SK-N-SH treated with all-trans-retinoic acid at 6 μM for 48 hours (cell line): ENCODE measurements around the gene ZBTB8B.

Source experiments
- ATAC-seq: fragments of 200-7000 bp; cut with Tn5 transposase; 3 replicates; pipeline ENCODE4 v1.9.1; 2020; ENCODE audit warnings: mild to moderate bottlenecking, moderate library complexity
- ARNTL ChIP-seq: fragments of 450-650 bp; formaldehyde crosslinking; IDR thresholded peaks from 2 replicates; pipeline ENCODE4 v1.5.0; 2020; ENCODE audit warnings: low read depth, mild to moderate bottlenecking, moderate library complexity, borderline replicate concordance
- BACH2 ChIP-seq: fragments of 250-450 bp; sonication (Bioruptor Pico); IDR thresholded peaks from 2 replicates; pipeline ENCODE4 v1.9.0; 2021; ENCODE audit warnings: mild to moderate bottlenecking, borderline replicate concordance
- CSDC2 ChIP-seq: fragments of 250-450 bp; sonication (Bioruptor Pico); IDR thresholded peaks from 2 replicates; pipeline ENCODE4 v1.5.0; 2020; ENCODE audit warnings: mild to moderate bottlenecking, moderate library complexity
- ESRRG ChIP-seq: fragments of 250-450 bp; sonication (Bioruptor Pico); IDR thresholded peaks from 2 replicates; pipeline ENCODE4 v1.6.1; 2021; ENCODE audit warnings: mild to moderate bottlenecking
- GLIS3 ChIP-seq: fragments of 250-450 bp; sonication (Bioruptor Pico); IDR thresholded peaks from 2 replicates; pipeline ENCODE4 v1.5.0; 2020; ENCODE audit warnings: mild to moderate bottlenecking, moderate library complexity
- OSR1 ChIP-seq: fragments of 250-450 bp; sonication (Bioruptor Pico); IDR thresholded peaks from 2 replicates; pipeline ENCODE4 v1.8.0; 2022; ENCODE audit warnings: moderate library complexity, mild to moderate bottlenecking, inconsistent platforms
- PPARA ChIP-seq: fragments of 250-450 bp; sonication (Bioruptor Pico); IDR thresholded peaks from 2 replicates; pipeline ENCODE4 v1.5.0; 2020; ENCODE audit warnings: mild to moderate bottlenecking, borderline replicate concordance
- RARB ChIP-seq: fragments of 250-450 bp; sonication (Bioruptor Pico); IDR thresholded peaks from 2 replicates; pipeline ENCODE4 v1.8.0; 2021; ENCODE audit warnings: mild to moderate bottlenecking, moderate library complexity
- SNAI2 ChIP-seq: fragments of 250-450 bp; sonication (Bioruptor Pico); IDR thresholded peaks from 2 replicates; pipeline ENCODE4 v1.5.0; 2020; ENCODE audit warnings: mild to moderate bottlenecking, moderate library complexity
- TCF4 ChIP-seq: fragments of 250-450 bp; sonication (Bioruptor Pico); IDR thresholded peaks from 2 replicates; pipeline ENCODE4 v1.8.0; 2021; ENCODE audit warnings: mild to moderate bottlenecking, moderate library complexity, borderline replicate concordance
- TOX ChIP-seq: fragments of 250-450 bp; sonication (Bioruptor Pico); IDR thresholded peaks from 2 replicates; pipeline ENCODE4 v1.8.0; 2021; ENCODE audit warnings: mild to moderate bottlenecking, moderate library complexity, borderline replicate concordance
- ZFP3 ChIP-seq: fragments of 250-450 bp; sonication (Bioruptor Pico); IDR thresholded peaks from 2 replicates; pipeline ENCODE4 v1.5.0; 2020; ENCODE audit warnings: mild to moderate bottlenecking, moderate library complexity
- ZFP30 ChIP-seq: fragments of 450-650 bp; formaldehyde crosslinking; IDR thresholded peaks from 2 replicates; pipeline ENCODE4 v1.5.0; 2022; ENCODE audit warnings: mild to moderate bottlenecking, moderate library complexity
- ZNF565 ChIP-seq: fragments of 450-650 bp; formaldehyde crosslinking; conservative IDR thresholded peaks from 2 replicates; pipeline ENCODE4 v1.5.0; 2020; ENCODE audit warnings: low read depth, mild to moderate bottlenecking, moderate library complexity
- ZNF70 ChIP-seq: fragments of 450-650 bp; formaldehyde crosslinking; IDR thresholded peaks from 2 replicates; pipeline ENCODE4 v1.5.0; 2020; ENCODE audit warnings: mild to moderate bottlenecking, moderate library complexity
- ZNF8 ChIP-seq: fragments of 450-650 bp; formaldehyde crosslinking; IDR thresholded peaks from 2 replicates; pipeline ENCODE4 v1.5.0; 2020; ENCODE audit warnings: mild to moderate bottlenecking, moderate library complexity
- TF ChIP-seq, protein P1 (sequence below): fragments of 250-450 bp; sonication (Bioruptor Pico); IDR thresholded peaks from 2 replicates; pipeline ENCODE4 v1.5.0; 2020; ENCODE audit warnings: mild to moderate bottlenecking, moderate library complexity
- TF ChIP-seq, protein P2 (sequence below): fragments of 250-450 bp; sonication (Bioruptor Pico); IDR thresholded peaks from 2 replicates; pipeline ENCODE4 v1.8.0; 2021; ENCODE audit warnings: low read depth, mild to moderate bottlenecking, moderate library complexity, borderline replicate concordance
- TF ChIP-seq, protein P3 (sequence below): fragments of 250-450 bp; sonication (Bioruptor Pico); IDR thresholded peaks from 2 replicates; pipeline ENCODE4 v1.5.1; 2021; ENCODE audit warnings: mild to moderate bottlenecking, moderate library complexity
- TF ChIP-seq, protein P4 (sequence below): fragments of 250-450 bp; sonication (Bioruptor Pico); IDR thresholded peaks from 2 replicates; pipeline ENCODE4 v1.8.0; 2020; ENCODE audit warnings: mild to moderate bottlenecking, moderate library complexity, borderline replicate concordance

ZBTB8B gene

DNA sequence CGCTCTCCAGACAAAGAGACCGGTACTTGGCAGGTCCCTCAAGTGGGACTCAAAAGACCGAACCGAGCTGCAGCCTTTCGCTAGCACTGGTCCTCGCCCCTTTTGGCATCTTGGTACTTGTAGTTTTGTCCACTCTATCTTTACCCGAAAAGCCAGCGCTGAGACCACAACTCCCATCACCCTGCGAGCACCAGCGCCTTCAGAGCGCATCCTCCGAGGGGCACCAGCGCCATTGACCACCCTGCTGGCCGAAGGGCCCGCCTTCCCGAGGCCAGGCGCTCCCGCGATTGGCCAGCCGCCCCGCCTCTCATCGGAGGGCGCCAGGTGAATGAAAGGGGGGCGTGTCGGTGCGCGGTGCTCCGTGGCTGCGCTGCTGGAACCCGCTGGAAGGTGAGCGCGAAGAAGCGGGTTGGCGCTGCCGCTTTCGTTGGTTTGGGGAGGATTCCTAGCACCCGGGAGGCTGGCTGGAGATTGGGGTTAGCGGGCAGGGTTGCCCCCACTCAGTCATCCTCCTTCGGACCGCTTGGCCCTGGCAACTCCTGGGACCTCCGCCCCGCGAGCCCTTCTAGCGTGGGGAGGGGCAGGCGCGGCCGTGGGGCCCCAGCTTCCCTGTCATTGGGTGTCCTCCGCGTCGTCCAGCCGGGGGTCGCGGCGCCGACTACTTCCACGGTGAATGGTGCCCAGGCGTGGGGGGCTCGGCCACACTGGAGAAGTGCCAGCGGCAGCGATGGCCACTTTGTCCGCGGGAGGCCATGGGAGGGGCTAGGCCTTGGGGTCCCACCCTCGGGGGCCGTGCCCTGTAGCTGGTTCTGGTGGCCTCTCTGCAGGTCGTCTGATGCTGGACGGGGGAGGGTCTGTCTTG, at the start of gene ZBTB8B:
ZBTB8B (plus strand) TSS at position 357 of the 862 bp plus-strand sequence. CDS start 5,553 bp downstream, outside the sequence.
- TF ChIP-seq ZNF8 (CRISPR knock-in tag) = no peak
- no peak for TF ChIP-seq SNAI2 (CRISPR knock-in tag)
- TF ChIP-seq GLIS3 (CRISPR knock-in tag) = no peak
- TF ChIP-seq ZFP30 (CRISPR knock-in tag) = no peak
- no peak for TF ChIP-seq ESRRG (CRISPR knock-in tag)
- no peak for TF ChIP-seq OSR1 (CRISPR knock-in tag)
- TF ChIP-seq TCF4 (CRISPR knock-in tag) = no peak
- no peak for TF ChIP-seq ZFP3 (CRISPR knock-in tag)
- TF ChIP-seq BACH2 (CRISPR knock-in tag) = no peak
- no peak for TF ChIP-seq PPARA (CRISPR knock-in tag)
- ATAC-seq = peak; percentile 99

DNA sequence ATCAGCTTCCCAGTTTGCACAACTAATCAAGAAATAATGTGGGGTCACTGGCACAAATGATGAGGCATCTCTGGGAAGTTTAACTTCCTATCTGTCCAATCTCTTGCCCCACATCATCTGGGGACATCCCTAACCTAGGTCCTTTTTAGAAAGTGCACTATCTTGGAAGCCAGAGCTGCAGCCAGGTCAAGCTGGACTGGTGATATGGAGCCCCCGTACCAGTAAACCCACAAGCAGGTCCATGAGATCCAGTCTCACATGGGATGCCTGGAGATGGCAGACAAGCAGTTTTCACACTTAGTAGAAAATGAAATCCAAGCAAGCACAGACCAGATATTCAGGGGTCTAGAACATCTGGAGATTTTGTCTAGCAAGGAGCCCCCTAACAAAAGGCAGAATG, 43.1 kb upstream of the ZBTB8B start:
- no peak for ATAC-seq

More for the DNA sequence above, 43.1 kb upstream of the ZBTB8B start:
- TF ChIP-seq, protein P1, sequence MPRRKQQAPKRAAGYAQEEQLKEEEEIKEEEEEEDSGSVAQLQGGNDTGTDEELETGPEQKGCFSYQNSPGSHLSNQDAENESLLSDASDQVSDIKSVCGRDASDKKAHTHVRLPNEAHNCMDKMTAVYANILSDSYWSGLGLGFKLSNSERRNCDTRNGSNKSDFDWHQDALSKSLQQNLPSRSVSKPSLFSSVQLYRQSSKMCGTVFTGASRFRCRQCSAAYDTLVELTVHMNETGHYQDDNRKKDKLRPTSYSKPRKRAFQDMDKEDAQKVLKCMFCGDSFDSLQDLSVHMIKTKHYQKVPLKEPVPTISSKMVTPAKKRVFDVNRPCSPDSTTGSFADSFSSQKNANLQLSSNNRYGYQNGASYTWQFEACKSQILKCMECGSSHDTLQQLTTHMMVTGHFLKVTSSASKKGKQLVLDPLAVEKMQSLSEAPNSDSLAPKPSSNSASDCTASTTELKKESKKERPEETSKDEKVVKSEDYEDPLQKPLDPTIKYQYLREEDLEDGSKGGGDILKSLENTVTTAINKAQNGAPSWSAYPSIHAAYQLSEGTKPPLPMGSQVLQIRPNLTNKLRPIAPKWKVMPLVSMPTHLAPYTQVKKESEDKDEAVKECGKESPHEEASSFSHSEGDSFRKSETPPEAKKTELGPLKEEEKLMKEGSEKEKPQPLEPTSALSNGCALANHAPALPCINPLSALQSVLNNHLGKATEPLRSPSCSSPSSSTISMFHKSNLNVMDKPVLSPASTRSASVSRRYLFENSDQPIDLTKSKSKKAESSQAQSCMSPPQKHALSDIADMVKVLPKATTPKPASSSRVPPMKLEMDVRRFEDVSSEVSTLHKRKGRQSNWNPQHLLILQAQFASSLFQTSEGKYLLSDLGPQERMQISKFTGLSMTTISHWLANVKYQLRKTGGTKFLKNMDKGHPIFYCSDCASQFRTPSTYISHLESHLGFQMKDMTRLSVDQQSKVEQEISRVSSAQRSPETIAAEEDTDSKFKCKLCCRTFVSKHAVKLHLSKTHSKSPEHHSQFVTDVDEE (CRISPR knock-in tag) = no peak
- TF ChIP-seq CSDC2 (CRISPR knock-in tag) (no peak), TOX (CRISPR knock-in tag) (no peak), ZNF8 (CRISPR knock-in tag) (no peak), TCF4 (CRISPR knock-in tag) (no peak), GLIS3 (CRISPR knock-in tag) (no peak), ZFP30 (CRISPR knock-in tag) (no peak), ARNTL (CRISPR knock-in tag) (no peak), SNAI2 (CRISPR knock-in tag) (no peak), ZNF565 (CRISPR knock-in tag) (no peak), ZNF70 (no peak), BACH2 (CRISPR knock-in tag) (no peak), OSR1 (CRISPR knock-in tag) (no peak), RARB (no peak)
- TF ChIP-seq, protein P2, sequence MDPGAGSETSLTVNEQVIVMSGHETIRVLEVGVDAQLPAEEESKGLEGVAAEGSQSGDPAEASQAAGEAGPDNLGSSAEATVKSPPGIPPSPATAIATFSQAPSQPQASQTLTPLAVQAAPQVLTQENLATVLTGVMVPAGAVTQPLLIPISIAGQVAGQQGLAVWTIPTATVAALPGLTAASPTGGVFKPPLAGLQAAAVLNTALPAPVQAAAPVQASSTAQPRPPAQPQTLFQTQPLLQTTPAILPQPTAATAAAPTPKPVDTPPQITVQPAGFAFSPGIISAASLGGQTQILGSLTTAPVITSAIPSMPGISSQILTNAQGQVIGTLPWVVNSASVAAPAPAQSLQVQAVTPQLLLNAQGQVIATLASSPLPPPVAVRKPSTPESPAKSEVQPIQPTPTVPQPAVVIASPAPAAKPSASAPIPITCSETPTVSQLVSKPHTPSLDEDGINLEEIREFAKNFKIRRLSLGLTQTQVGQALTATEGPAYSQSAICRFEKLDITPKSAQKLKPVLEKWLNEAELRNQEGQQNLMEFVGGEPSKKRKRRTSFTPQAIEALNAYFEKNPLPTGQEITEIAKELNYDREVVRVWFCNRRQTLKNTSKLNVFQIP = no peak
- TF ChIP-seq, protein P3, sequence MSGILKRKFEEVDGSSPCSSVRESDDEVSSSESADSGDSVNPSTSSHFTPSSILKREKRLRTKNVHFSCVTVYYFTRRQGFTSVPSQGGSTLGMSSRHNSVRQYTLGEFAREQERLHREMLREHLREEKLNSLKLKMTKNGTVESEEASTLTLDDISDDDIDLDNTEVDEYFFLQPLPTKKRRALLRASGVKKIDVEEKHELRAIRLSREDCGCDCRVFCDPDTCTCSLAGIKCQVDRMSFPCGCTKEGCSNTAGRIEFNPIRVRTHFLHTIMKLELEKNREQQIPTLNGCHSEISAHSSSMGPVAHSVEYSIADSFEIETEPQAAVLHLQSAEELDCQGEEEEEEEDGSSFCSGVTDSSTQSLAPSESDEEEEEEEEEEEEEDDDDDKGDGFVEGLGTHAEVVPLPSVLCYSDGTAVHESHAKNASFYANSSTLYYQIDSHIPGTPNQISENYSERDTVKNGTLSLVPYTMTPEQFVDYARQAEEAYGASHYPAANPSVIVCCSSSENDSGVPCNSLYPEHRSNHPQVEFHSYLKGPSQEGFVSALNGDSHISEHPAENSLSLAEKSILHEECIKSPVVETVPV (CRISPR knock-in tag) = no peak
- TF ChIP-seq, protein P4, sequence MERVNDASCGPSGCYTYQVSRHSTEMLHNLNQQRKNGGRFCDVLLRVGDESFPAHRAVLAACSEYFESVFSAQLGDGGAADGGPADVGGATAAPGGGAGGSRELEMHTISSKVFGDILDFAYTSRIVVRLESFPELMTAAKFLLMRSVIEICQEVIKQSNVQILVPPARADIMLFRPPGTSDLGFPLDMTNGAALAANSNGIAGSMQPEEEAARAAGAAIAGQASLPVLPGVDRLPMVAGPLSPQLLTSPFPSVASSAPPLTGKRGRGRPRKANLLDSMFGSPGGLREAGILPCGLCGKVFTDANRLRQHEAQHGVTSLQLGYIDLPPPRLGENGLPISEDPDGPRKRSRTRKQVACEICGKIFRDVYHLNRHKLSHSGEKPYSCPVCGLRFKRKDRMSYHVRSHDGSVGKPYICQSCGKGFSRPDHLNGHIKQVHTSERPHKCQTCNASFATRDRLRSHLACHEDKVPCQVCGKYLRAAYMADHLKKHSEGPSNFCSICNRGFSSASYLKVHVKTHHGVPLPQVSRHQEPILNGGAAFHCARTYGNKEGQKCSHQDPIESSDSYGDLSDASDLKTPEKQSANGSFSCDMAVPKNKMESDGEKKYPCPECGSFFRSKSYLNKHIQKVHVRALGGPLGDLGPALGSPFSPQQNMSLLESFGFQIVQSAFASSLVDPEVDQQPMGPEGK = no peak
